ENCODE results near the gene TPM4.
A peak's percentile ranks its signal among the peaks of the same experiment; 100 is the strongest.

DNA sequence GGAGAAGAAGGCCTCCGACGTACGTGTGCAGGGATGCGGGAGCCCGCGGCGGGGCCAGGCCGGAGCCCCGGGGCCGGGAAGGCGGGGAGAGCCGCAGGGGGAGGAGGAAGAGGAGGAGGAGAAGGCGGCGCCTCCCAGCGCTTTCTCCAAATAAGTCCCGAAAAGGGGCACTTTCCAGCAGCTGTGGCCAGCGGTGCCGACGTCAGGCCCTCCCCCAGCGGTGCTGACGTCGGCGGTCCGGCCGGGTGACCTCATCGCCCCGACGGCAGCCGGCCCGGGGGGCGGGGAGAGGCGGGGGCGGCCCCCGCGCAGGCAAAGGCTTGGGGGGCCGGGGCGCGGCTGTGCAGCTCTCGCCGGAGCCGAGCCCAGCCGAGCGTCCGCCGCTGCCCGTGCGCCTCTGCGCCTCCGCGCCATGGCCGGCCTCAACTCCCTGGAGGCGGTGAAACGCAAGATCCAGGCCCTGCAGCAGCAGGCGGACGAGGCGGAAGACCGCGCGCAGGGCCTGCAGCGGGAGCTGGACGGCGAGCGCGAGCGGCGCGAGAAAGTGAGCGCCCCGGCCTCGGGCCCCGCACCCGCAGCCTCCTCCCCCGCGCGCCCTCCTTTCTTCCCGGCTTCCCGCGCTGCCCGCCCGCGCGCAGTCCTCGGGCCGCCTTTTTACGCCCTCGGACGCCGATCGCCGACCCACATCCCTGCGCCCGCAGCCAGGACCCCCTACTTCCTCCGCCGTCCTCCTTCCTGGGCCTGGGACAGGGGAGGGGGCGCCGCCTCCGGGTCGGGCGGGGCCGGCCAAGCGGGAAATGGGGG, at the start of gene TPM4:
- no peak for TF ChIP-seq EZH2 (IDR thresholded peaks at IDR 0.05; ENCODE audit: low read depth, unreplicated experiment)
- TF ChIP-seq POLR2AphosphoS5 (IDR thresholded peaks at IDR 0.05; ENCODE audit: low read depth), result peak; percentile 69
- TF ChIP-seq EZH2phosphoT487 (IDR thresholded peaks at IDR 0.05; ENCODE audit: unreplicated experiment), result no peak
- TF ChIP-seq, protein P1, sequence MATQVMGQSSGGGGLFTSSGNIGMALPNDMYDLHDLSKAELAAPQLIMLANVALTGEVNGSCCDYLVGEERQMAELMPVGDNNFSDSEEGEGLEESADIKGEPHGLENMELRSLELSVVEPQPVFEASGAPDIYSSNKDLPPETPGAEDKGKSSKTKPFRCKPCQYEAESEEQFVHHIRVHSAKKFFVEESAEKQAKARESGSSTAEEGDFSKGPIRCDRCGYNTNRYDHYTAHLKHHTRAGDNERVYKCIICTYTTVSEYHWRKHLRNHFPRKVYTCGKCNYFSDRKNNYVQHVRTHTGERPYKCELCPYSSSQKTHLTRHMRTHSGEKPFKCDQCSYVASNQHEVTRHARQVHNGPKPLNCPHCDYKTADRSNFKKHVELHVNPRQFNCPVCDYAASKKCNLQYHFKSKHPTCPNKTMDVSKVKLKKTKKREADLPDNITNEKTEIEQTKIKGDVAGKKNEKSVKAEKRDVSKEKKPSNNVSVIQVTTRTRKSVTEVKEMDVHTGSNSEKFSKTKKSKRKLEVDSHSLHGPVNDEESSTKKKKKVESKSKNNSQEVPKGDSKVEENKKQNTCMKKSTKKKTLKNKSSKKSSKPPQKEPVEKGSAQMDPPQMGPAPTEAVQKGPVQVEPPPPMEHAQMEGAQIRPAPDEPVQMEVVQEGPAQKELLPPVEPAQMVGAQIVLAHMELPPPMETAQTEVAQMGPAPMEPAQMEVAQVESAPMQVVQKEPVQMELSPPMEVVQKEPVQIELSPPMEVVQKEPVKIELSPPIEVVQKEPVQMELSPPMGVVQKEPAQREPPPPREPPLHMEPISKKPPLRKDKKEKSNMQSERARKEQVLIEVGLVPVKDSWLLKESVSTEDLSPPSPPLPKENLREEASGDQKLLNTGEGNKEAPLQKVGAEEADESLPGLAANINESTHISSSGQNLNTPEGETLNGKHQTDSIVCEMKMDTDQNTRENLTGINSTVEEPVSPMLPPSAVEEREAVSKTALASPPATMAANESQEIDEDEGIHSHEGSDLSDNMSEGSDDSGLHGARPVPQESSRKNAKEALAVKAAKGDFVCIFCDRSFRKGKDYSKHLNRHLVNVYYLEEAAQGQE (IDR thresholded peaks at IDR 0.05; ENCODE audit: unreplicated experiment), result no peak
- TF ChIP-seq, protein P2, sequence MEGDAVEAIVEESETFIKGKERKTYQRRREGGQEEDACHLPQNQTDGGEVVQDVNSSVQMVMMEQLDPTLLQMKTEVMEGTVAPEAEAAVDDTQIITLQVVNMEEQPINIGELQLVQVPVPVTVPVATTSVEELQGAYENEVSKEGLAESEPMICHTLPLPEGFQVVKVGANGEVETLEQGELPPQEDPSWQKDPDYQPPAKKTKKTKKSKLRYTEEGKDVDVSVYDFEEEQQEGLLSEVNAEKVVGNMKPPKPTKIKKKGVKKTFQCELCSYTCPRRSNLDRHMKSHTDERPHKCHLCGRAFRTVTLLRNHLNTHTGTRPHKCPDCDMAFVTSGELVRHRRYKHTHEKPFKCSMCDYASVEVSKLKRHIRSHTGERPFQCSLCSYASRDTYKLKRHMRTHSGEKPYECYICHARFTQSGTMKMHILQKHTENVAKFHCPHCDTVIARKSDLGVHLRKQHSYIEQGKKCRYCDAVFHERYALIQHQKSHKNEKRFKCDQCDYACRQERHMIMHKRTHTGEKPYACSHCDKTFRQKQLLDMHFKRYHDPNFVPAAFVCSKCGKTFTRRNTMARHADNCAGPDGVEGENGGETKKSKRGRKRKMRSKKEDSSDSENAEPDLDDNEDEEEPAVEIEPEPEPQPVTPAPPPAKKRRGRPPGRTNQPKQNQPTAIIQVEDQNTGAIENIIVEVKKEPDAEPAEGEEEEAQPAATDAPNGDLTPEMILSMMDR (conservative IDR thresholded peaks at IDR 0.05; ENCODE audit: low read depth in 2 of 2), result no peak
- TF ChIP-seq, protein P3, sequence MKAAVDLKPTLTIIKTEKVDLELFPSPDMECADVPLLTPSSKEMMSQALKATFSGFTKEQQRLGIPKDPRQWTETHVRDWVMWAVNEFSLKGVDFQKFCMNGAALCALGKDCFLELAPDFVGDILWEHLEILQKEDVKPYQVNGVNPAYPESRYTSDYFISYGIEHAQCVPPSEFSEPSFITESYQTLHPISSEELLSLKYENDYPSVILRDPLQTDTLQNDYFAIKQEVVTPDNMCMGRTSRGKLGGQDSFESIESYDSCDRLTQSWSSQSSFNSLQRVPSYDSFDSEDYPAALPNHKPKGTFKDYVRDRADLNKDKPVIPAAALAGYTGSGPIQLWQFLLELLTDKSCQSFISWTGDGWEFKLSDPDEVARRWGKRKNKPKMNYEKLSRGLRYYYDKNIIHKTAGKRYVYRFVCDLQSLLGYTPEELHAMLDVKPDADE (IDR thresholded peaks at IDR 0.05), result peak; percentile 17; the same call in 1 of the 2 replicates
- TF ChIP-seq, protein P4, sequence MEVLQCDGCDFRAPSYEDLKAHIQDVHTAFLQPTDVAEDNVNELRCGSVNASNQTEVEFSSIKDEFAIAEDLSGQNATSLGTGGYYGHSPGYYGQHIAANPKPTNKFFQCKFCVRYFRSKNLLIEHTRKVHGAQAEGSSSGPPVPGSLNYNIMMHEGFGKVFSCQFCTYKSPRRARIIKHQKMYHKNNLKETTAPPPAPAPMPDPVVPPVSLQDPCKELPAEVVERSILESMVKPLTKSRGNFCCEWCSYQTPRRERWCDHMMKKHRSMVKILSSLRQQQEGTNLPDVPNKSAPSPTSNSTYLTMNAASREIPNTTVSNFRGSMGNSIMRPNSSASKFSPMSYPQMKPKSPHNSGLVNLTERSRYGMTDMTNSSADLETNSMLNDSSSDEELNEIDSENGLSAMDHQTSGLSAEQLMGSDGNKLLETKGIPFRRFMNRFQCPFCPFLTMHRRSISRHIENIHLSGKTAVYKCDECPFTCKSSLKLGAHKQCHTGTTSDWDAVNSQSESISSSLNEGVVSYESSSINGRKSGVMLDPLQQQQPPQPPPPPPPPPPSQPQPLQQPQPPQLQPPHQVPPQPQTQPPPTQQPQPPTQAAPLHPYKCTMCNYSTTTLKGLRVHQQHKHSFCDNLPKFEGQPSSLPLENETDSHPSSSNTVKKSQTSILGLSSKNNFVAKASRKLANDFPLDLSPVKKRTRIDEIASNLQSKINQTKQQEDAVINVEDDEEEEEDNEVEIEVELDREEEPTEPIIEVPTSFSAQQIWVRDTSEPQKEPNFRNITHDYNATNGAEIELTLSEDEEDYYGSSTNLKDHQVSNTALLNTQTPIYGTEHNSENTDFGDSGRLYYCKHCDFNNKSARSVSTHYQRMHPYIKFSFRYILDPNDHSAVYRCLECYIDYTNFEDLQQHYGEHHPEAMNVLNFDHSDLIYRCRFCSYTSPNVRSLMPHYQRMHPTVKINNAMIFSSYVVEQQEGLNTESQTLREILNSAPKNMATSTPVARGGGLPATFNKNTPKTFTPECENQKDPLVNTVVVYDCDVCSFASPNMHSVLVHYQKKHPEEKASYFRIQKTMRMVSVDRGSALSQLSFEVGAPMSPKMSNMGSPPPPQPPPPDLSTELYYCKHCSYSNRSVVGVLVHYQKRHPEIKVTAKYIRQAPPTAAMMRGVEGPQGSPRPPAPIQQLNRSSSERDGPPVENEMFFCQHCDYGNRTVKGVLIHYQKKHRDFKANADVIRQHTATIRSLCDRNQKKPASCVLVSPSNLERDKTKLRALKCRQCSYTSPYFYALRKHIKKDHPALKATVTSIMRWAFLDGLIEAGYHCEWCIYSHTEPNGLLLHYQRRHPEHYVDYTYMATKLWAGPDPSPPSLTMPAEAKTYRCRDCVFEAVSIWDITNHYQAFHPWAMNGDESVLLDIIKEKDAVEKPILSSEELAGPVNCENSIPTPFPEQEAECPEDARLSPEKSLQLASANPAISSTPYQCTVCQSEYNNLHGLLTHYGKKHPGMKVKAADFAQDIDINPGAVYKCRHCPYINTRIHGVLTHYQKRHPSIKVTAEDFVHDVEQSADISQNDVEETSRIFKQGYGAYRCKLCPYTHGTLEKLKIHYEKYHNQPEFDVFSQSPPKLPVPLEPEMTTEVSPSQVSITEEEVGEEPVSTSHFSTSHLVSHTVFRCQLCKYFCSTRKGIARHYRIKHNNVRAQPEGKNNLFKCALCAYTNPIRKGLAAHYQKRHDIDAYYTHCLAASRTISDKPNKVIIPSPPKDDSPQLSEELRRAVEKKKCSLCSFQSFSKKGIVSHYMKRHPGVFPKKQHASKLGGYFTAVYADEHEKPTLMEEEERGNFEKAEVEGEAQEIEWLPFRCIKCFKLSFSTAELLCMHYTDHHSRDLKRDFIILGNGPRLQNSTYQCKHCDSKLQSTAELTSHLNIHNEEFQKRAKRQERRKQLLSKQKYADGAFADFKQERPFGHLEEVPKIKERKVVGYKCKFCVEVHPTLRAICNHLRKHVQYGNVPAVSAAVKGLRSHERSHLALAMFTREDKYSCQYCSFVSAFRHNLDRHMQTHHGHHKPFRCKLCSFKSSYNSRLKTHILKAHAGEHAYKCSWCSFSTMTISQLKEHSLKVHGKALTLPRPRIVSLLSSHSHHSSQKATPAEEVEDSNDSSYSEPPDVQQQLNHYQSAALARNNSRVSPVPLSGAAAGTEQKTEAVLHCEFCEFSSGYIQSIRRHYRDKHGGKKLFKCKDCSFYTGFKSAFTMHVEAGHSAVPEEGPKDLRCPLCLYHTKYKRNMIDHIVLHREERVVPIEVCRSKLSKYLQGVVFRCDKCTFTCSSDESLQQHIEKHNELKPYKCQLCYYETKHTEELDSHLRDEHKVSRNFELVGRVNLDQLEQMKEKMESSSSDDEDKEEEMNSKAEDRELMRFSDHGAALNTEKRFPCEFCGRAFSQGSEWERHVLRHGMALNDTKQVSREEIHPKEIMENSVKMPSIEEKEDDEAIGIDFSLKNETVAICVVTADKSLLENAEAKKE (CRISPR knock-in tag; IDR thresholded peaks at IDR 0.05), result no peak
- TF ChIP-seq CREB1 (CRISPR knock-in tag; IDR thresholded peaks at IDR 0.05; ENCODE audit: low read depth), result peak; percentile 97
- TF ChIP-seq ZNF331 (CRISPR knock-in tag; IDR thresholded peaks at IDR 0.05; ENCODE audit: low read depth), result no peak
- TF ChIP-seq JUNB (IDR thresholded peaks at IDR 0.05; ENCODE audit: unreplicated experiment), result no peak
